ENCODE measurements around the gene CH25H.

Gene CH25H

GRCh38 chr10:89158446-89158845 lies 48.7 kb downstream of the CH25H start:
- DNase-seq (ENCODE audit: low read depth, low spot score): no peak

- DNase-seq (ENCODE audit: low read depth, low spot score): no peak
Measured at GRCh38 chr10:89156161-89156835, 50.8 kb downstream of the CH25H start.

Measured in brain pericyte (primary cell).